GM12892 (cell line): Measurements from ENCODE around the gene USP3.

Experiments used
- POLR2AphosphoS5 ChIP-seq: IDR thresholded peaks from 2 replicates; pipeline ENCODE4 v1.6.1; 2011; ENCODE audit warnings: low read depth, low read length, control low read depth
- TAF1 ChIP-seq: IDR thresholded peaks from 2 replicates; pipeline ENCODE4 v1.6.1; 2011; ENCODE audit warnings: low read depth, mild to moderate bottlenecking, control low read depth, low read length, borderline replicate concordance

- TF ChIP-seq TAF1 (no peak), POLR2AphosphoS5 (no peak)
Observed at GRCh38 chr15:63602595-63602994, 98.2 kb downstream of the USP3 start.
